Adrenal gland (tissue), 12 donors: ENCODE measurements around the gene GRXCR2. TPM values are rescaled to one million over a fixed set of nuclear protein-coding genes. Genes with fewer than 3 reads are reported as not detected.
"Not testable (repeated sequence)": the region's sequence is repeated elsewhere in the genome, so short reads cannot be mapped to it uniquely, and the experiment has no call there.

Source experiments
- DNase-seq, 7 donors: peaks; one replicate each; pipeline ENCODE4 v3.0.0-alpha.2; 2019 to 2020
- H3K27ac ChIP-seq, 5 donors: fragments of 200-600 bp; sonication (generic) in 4 of 5; 1 replicate in 3 of 5; 2 replicates in 2 of 5; pipeline versions ENCODE4 v1.5.1 to v1.8.0; 2016 to 2020; ENCODE audit warnings: mild to moderate bottlenecking in 1 of 5
- H3K27me3 ChIP-seq: fragments of 200-600 bp; 2 replicates; pipeline ENCODE4 v1.8.0; 2021
- H3K36me3 ChIP-seq, 2 donors: fragments of 200-600 bp; replicated peaks in 1 of 2; 1 replicate in 1 of 2; 2 replicates in 1 of 2; pipeline versions ENCODE4 v1.5.1 to v1.8.0; 2018 to 2022
- H3K4me1 ChIP-seq, 2 donors: fragments of 200-600 bp; replicated peaks in 1 of 2; 1 replicate in 1 of 2; 2 replicates in 1 of 2; pipeline versions ENCODE4 v1.5.1 to v1.8.0; 2018 to 2021
- H3K4me3 ChIP-seq, 4 donors: fragments of 200-600 bp; sonication (generic) in 3 of 4; one replicate each; pipeline ENCODE4 v1.5.1; 2016 to 2018
- H3K9me3 ChIP-seq, 3 donors: fragments of 200-600 bp; sonication (generic) in 1 of 3; replicated peaks in 1 of 3; 1 replicate in 2 of 3; 2 replicates in 1 of 3; pipeline versions ENCODE4 v1.5.1 to v1.8.0; 2016 to 2021
- CTCF ChIP-seq, 6 experiments: fragments of 450-650 bp in 4 of 6; fragments of 200-600 bp in 2 of 6; sonication (generic) in 1 of 6; IDR thresholded peaks; 1 replicate in 5 of 6; 2 replicates in 1 of 6; pipeline versions ENCODE4 v1.5.1 to v1.8.0; 2016 to 2021; ENCODE audit warnings: antibody characterized with exemption in 6 of 6, mild to moderate bottlenecking in 2 of 6, moderate library complexity in 1 of 6
- POLR2A ChIP-seq, 2 donors: fragments of 450-650 bp; IDR thresholded peaks; one replicate each; pipeline ENCODE4 v1.6.1; 2017; ENCODE audit warnings: antibody characterized with exemption in 2 of 2, mild to moderate bottlenecking in 2 of 2, moderate library complexity in 1 of 2
- WGBS, 4 donors: extraction: QIAGEN DNeasy Blood & Tissue Kit in 2 of 4; methylation state at CpG; one replicate each; pipeline versions ENCODE4 v1.1.5 to v1.1.7; 2013 to 2017; 5-methylcytosine and 5-hydroxymethylcytosine counted together
- intact Hi-C, 2 donors: fragments of 100-400 bp; cut with DNase I; formaldehyde crosslinking; loops; one replicate each; pipeline versions ENCODE4 v1.14.1 to v1.15.0; 2022 to 2023
- polyA plus RNA-seq, 3 donors: library from polyadenylated mRNA; stranded (reverse); fragments of 200-250 nt in 2 of 3; fragments of 350-450 nt in 1 of 3; fragmentation: Illumina TruSeq in 1 of 3; extraction: RNeasy Lipid Tissue Mini Kit (QIAGEN cat#74804) in 1 of 3; gene quantifications; one replicate each; pipeline ENCODE4 v1.2.3, GENCODE V29; 2013 to 2014
- total RNA-seq, 9 donors: library from RNA; depleted of rRNA in 4 of 9; stranded (reverse); fragments of >200 nt in 4 of 9; fragments of 120-200 nt in 1 of 9; fragmentation: NEBNext Ultra II Directional in 1 of 9; extraction: Animal tissue kit (Norgen Biotek cat#: 25700) in 1 of 9; gene quantifications; one replicate each; pipeline versions ENCODE4 v1.1.0 to v1.2.4, GENCODE V29; 2013 to 2023
- donor health status: healthy with polysubstance abuse.
- donor health status: Bipolar disorder and iron deficiency.
- donor health status: DM: yes; HTN: yes; CAD: no.
- donor health status: DM: no; HTN: no; CAD: no.
- donor health status: DM: no; HTN: no; CAD: no.
- donor health status: DM: yes; HTN: yes; CAD: no.

Gene GRXCR2
- total and polyA plus RNA-seq, 12 donors, result not detected

- no peak for DNase-seq
- TF ChIP-seq POLR2A (IDR thresholded peaks at IDR 0.05) (no peak), CTCF (IDR thresholded peaks at IDR 0.05) (no peak)
- no peaks in the 10 kb centered on the region for H3K27me3 ChIP-seq
- no peak overlapping the region for H3K27ac ChIP-seq
- no peak overlapping the region for H3K4me3 ChIP-seq
- no peaks in the 10 kb centered on the region for H3K36me3 ChIP-seq
- WGBS, 4 donors, result 76 to 84% (median 78%) methylated on average over 3 of the region's 3 CpGs
- intact Hi-C loops, result no loop called here
- H3K9me3 ChIP-seq, result no peaks in the 10 kb centered on the region
- H3K4me1 ChIP-seq, result no peaks in the 10 kb centered on the region
Observed at GRCh38 chr5:145903113-145903512, 30.3 kb upstream of the GRXCR2 start.

GRCh38 chr5:145902421-145902820 lies 29.6 kb upstream of the GRXCR2 start:
- intact Hi-C loops, result no loop called here
- H3K4me1 ChIP-seq, result no peaks in the 10 kb centered on the region
- no peak overlapping the region for H3K27ac ChIP-seq
- no peaks in the 10 kb centered on the region for H3K9me3 ChIP-seq
- no peak for DNase-seq
- no peaks in the 10 kb centered on the region for H3K36me3 ChIP-seq
- no peaks in the 10 kb centered on the region for H3K27me3 ChIP-seq
- H3K4me3 ChIP-seq, result no peak overlapping the region
- no peak for TF ChIP-seq CTCF (IDR thresholded peaks at IDR 0.05)
- no peak for TF ChIP-seq POLR2A (IDR thresholded peaks at IDR 0.05)
- 77 to 86% (median 81%) methylated on average over 1 of the region's 1 CpG for WGBS, 4 donors

- no peaks in the 10 kb centered on the region for H3K27me3 ChIP-seq
- no peak overlapping the region for H3K4me3 ChIP-seq
- no peak for TF ChIP-seq POLR2A (IDR thresholded peaks at IDR 0.05)
- no peak for TF ChIP-seq CTCF (IDR thresholded peaks at IDR 0.05)
- no peaks in the 10 kb centered on the region for H3K36me3 ChIP-seq
- H3K4me1 ChIP-seq, result no peaks in the 10 kb centered on the region
- no peak overlapping the region for H3K27ac ChIP-seq
- no peaks in the 10 kb centered on the region for H3K9me3 ChIP-seq
- DNase-seq, result no peak
- intact Hi-C loops, result no loop called here
Observed at GRCh38 chr5:145898171-145898570, 25.4 kb upstream of the GRXCR2 start.

- DNase-seq, H3K9me3 ChIP-seq, H3K27ac ChIP-seq, intact Hi-C loops, H3K27me3 ChIP-seq, H3K36me3 ChIP-seq, H3K4me1 ChIP-seq, H3K4me3 ChIP-seq: not testable (repeated sequence)
- WGBS, 4 donors, result 87 to 92% (median 91%) methylated on average over 9 to 10 of the region's 10 CpGs
Observed at GRCh38 chr5:145891378-145891777, 18.6 kb upstream of the GRXCR2 start.

- intact Hi-C loops, result no loop called here
- Histone ChIP-seq H3K4me3 (no peak overlapping the region), H3K27ac (no peak overlapping the region), H3K27me3 (peaks cover 3% of the 10 kb centered on the region), H3K36me3 (no peaks in the 10 kb centered on the region), H3K4me1 (no peaks in the 10 kb centered on the region), H3K9me3 (no peaks in the 10 kb centered on the region)
- no peak for TF ChIP-seq POLR2A (IDR thresholded peaks at IDR 0.05)
- no peak for TF ChIP-seq CTCF (IDR thresholded peaks at IDR 0.05)
- WGBS, 4 donors, result 77 to 85% (median 82%) methylated on average over 2 of the region's 2 CpGs
- no peak for DNase-seq
Observed at GRCh38 chr5:145889611-145890010, 16.8 kb upstream of the GRXCR2 start.
